HG03571 (cell line): ENCODE results near the gene AVPR1A.

ENCODE experiments used
- ATAC-seq: cut with Tn5 transposase; IDR thresholded peaks from one replicate; pipeline ENCODE4 v1.9.1; 2021; ENCODE audit not compliant: unreplicated experiment

Gene AVPR1A

DNA sequence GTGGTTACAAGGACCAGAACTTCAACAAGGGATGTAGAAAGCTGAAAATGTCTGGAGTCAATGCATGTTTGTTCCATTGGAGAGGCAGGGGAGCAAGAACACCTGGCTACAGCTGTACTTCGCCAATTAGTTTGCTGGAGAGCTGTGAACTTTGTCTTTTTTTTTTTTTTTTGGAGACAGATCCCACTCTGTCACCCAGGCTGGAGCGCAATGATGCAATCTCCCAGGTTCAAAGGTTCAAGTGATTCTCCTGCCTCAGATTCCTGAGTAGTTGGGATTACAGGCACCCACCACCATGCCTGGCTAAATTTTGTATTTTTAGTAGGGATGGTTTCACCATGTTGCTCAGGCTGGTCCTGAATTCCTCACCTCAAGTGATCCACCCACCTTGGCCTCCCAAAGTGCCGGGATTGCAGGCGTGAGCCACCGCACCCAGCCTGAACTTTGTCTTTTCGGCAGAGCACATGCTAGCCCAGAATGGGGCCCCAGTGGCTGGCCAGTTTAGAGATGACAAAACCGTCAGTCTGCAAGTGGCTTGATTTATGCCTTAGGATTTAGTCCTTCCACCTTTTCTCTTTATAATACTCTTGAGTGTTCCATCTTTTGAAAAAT is 55.5 kb downstream of the AVPR1A start:
- no peak for ATAC-seq

DNA sequence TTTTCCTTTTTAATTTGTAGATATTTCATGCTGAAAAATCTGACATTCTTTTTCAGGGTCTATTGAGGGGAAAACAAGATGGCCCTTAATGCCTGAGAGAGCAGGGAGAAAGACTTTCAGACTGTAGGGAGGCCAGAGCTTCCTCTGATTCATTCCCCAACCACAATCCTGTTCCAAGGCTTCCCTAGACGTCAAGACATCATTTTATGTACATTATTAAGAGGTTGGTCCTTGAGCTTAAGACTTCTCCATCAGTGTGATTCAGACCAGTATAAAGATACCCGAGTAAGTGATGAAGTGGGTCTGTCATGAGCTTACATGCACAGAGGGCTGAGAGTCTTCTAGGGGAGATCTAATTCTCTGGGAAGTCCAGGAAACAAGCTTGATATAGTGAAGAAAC is 57.3 kb downstream of the AVPR1A start:
- no peak for ATAC-seq

DNA sequence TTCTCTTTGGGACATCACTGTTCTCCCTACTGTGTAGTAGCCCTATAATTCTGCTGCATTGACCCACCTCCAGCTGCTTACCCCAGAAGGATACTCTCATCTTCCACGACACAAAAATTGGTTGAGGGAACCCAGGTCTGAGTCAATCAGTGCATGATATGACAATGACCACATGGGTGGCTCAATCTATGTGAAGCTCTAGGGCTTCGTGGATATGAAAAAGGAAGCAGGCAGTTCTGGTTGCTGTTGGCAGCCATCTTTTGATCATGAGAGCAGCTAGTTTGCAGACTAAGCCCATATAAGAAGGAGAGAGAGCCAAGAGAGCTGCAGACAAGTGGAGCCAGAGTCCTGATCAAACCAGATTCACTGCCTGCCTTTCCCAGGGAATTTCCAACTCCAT is 57.9 kb downstream of the AVPR1A start:
- ATAC-seq, result no peak
